ENCODE measurements around the gene KIAA0513.
"Not testable (repeated sequence)": the region's sequence is repeated elsewhere in the genome, so short reads cannot be mapped to it uniquely, and the experiment has no call there.

KIAA0513 gene

DNA sequence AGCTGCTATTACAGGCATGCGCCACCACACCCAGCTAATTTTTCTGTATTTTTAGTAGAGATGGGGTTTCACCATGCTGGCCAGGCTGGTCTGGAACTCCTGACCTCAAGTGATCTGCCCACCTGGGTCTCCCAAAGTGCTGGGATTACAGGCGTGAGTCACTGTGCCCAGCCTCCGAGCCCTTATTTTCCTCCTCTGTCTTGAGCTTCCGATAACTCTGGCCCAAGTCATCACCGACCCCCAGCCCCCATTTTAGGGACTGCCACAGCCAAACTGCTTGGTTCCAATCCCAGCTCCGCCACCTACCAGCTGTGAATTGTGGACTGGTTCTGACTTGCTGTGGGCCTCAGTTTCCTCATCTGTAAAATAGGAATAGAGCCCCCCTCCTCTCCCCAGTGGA lies 95.8 kb downstream of the KIAA0513 start:
- DNase-seq: not testable (repeated sequence)

DNA sequence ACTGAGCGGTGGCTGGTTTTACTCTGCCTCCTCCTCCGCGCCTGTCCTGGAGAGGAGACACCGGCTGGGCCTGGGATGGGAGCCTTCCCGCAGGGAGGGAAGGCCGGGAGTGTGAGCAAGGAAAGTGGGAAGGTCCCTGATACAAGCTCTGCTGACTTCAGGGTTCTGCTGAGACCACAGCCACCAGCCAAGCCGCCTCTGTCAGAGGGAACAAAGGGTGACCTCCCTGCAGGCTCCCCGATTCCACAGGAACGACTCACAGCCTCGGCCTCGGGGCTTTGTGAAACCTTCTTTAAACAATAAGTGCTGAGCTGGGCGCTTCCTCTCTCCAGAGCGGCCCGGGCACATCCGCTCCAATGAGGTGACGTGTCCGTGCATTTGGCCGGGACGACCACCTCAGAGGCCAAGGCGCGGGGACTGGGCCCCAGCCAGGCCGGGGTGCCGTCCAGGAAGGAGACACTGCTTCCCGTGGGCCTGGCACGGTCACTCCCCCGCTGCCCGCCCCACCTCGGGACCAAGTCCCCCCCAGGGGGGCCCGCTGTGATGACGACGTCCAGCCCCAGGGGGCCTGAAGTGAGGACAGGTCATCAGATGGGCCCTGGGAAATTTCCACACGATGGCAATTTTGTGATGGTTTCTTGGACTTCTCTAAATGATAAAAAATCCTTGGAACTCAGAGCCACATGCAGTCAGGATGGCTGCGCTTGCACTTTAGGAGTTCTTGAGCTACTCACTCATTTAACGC lies 96.5 kb downstream of the KIAA0513 start:
- no peak for DNase-seq

DNA sequence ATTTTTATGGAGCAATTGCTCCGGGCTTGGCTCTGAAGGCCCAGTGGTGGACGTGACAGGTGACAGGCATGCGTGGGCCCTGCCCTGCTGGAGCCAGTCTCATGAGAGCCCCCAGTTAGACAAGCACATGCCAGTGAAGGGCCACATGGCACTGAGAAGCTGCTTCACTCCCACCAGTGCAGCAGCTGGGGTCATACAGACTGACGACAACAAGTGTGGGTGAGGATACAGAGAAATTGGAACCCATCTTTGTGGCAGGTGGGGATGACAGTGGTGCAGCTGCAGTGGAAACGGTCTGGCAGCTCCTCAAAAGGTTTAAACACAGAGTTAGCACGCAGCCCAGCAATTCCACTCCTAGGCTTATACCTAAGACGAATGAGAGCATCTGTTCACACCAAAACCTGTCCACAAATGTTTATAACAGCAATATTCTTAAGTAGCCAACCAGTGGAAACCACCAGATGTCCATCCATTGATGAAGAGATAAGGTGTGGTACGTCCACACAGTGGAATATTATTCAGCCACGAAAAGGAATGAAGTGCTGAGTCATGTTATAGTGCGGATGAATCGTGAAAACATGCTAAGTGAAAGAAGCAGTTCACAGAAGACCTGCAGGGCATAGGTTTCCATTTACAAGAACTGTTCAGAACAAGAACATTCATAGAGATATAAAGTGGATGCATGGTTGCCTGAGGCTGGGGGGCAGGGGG lies 97.2 kb downstream of the KIAA0513 start:
- DNase-seq: no peak

DNA sequence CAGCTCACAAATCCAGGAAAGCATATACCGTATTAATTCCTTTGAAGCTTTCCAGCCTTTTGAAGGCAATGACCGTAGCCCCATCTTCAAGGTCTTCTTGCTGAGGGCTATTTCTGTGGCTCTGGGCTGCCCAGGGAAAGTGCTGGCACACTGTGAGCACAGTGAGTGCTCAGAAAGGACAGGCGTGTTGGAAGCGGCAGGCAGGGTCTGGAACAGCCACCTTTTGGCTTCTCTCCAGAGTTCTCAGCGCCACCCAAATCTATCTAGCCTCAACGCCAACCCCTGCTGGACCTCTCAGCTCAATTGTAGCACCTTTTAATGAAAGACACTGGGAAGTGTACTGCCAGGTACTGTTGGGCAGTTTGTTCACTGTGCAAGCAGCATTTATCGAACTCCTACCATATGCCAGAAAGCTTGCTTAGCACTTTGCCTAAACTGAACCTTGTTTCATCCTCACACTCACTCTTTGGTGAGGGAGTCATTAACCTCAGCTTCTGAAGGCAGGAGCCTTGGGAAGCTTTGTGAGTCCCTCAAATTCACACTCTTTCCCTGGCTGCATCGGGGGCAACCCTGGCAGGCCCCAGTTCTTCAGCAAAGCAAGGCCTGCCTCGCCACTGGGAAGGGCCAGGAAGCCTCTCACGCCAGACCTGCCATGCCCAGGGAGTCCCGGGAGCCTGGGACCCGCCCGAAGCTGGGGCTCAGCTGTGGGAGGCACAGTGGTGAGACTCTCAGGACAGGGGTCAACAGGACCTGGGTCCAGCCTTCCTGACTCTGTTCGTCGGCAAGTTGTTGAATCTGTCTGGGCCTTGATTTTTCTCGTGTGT lies 98.2 kb downstream of the KIAA0513 start:
- DNase-seq: no peak

DNA sequence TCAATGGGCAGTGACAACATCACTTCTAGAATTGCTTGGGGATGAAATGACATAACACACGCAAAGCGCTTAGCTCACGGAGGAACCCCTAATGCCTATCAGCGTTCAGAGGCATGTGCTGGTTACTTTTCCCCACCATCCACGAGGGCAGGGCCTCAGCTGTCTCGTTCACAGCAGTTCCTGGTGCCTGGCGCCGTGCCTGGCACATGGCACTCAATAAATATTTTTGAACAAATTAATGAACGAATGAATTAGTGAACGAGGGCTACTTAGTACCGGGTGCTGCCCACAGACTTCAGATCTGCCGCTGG lies 98.8 kb downstream of the KIAA0513 start:
- DNase-seq: no peak

DNA sequence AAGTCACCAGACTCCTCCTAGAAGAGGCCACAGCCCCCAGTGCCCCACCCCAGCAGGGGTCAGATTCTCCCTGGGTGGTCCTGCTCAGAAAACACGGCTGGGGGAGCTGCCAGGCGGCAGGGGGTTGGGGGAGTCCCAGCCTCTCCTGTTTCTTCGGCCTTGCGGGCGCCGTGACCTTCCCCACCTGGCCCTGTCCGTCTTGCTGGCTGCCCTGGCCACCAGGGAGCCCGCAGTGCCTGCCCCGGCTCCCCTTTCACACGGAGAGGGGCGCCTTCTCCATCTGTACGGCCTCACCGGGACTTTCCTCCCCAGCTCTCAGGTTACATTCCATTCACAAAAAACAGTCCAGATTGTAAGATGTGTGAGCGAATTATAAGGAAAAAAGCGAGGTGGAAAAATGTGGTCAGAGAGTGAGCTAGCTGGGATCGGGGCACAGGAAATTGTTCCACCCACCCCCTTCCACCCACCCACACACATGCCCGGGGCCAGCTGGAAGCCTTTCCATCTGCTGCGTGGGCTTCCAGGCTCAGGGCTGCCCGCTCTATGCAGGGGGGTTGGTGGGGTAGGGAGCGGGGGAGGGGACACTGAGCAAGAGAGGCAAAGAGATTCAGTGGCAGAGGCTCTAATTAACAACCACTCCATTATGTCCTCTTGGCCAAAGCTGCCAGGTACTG lies 99.2 kb downstream of the KIAA0513 start:
- peak; percentile 76 for DNase-seq

DNA sequence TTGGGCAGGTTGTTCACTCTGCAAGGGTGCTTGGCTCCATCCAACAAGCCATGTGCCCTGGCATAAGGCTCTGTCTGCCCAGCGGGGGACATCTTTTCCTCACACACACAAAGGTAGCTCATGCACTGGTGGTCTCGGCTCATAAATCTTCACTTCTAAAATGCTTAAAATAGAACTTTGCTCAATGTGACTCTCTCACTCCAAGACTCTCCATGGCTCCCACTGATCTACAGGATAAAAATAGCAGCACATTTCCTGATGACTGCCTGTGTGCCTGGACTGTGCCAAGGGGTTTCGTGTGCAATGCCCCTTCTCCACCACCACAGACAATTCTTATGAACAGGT lies 99.8 kb downstream of the KIAA0513 start:
- no peak for DNase-seq

DNA sequence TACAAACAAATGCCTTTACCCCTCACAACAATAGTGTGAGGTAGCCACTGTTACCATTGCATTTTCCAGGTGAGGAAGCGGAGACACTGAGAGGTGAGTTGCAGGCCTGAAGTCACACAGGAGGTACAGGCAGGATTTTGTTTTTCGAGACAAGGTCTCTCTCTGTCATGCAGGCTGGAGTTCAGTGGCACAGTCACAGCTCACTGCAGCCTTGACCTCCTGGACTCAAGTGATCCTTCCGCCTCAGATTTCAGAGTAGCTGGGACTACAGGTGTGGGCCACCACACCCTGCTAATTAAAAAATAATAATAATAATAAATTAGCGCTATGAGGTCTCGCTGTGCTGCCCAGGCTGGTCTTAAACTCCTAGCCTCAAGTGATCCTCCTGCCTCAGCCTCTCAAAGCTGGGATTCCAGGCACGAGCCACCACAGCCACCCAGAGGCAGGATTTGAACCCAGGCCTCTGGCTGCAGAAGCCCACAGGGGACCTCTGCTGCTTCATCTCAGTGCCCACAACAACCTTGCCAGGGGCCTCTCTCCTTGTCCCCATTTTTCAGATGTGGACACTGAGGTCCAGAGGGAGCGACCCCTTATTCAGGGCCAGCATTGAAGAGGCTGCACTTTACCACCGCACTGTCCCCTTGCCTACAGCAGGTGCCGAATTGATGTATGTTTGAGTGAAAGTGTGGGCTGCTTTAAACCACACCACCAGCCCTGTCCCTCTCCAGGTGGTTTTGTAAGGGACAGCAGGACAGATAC lies 100.7 kb downstream of the KIAA0513 start:
- no peak for DNase-seq

DNA sequence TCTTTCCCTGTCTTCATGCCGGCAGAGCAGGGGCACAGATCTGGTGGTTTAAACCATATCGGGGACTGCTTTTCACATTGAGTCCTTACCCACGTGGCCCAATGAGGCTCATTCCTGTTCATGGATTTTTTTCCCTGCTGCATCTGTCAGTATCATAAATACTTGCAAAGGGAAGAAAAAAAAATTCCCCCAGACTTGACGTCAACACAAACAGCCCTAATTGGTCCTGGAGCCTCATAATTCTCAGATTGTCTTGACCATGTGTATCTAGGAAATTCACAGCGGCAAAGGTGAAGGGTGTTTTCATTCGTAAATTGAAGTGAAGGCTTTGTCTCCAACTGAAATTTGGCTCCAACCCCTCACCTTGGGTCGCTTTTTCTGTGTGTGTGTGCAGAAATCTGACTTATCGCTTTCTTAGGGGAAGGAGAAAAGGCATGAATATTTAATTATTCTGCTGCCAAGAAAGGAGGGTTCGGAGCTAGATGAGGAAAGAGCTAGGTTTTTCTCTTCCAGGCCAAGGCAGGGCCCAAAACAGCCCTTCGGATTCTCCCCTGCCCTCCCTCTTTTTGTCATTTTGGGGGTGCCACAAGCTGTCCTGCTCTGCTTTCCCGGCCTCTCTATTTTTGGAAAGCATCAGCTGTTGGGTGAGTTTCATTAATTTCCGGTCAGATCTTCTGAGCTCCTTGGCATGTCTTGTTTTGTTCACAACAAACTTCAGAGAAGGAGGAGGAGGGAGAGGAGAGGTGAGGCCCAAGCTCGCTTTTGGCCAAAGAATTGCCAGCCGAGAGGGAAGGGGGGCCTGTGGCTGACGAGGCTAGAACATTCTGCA lies 102.5 kb downstream of the KIAA0513 start:
- DNase-seq: no peak

DNA sequence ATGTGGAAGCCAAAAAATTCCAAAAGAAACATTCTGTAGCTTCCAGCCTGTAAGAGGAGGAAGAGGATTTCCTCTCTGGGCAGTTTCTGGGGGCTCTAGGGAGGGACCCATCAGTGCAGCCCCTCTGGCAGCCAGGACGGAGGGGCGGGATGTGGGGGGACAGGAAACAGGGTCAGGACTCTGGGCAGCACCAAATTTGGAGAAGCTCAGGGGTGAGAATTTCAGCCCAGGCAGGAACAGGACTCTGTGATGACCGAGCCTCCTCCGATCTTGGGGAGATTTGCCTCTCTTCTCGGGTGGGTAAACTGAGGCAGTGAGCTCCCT lies 103.1 kb downstream of the KIAA0513 start:
- no peak for DNase-seq

DNA sequence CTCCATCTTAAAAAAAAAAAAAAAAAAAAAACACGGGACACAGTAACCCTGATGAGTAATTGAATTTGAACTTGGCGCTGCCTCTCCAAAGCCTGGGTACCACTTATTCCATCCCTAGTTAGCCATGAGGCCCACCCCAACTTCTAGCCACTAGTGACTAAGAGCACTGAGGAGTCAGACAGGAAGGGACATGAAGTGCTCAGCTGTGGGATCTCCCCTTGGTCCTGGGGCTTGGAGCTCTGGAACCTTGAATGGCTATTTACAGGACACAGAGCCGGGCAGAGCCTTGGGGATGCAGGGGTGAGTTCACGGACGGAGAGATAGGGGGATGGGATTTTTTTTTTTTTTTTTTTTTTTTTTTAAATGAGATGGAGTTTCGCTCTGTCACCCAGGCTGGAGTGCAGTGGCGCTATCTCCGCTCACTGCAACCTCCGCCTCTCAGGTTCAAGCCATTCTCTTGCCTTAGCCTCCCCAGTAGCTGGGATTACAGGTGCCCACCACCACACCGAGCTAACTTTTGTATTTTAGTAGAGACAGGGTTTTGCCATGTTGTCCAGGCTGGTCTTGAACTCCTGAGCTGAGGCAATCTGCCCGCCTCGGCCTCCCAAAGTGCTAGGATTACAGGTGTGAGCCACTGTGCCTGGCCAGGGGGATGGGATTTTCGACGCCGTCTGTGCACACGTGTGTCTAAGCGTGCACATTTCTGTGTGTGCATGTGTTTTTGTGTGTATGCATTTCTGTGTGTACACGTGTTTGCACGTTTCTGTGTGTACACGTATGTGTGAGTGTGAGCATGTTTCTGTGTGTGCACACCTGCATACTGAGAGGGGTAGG lies 105.1 kb downstream of the KIAA0513 start:
- no peak for DNase-seq

DNA sequence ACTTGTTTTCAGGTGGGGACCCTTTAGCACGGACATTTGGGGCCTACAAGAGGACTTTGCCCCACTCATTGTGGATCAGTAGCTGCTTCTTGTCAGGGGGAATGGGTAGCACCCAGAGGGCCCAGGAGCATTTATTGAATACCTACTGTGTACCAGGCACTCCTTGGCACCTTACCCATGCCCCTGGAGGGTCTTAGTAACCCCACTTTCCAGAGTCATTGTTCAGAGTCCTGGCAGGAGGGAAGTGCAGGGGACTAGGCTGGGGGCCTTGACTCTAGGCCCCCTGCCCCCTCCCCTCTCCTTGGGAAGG lies 105.7 kb downstream of the KIAA0513 start:
- DNase-seq: no peak

DNA sequence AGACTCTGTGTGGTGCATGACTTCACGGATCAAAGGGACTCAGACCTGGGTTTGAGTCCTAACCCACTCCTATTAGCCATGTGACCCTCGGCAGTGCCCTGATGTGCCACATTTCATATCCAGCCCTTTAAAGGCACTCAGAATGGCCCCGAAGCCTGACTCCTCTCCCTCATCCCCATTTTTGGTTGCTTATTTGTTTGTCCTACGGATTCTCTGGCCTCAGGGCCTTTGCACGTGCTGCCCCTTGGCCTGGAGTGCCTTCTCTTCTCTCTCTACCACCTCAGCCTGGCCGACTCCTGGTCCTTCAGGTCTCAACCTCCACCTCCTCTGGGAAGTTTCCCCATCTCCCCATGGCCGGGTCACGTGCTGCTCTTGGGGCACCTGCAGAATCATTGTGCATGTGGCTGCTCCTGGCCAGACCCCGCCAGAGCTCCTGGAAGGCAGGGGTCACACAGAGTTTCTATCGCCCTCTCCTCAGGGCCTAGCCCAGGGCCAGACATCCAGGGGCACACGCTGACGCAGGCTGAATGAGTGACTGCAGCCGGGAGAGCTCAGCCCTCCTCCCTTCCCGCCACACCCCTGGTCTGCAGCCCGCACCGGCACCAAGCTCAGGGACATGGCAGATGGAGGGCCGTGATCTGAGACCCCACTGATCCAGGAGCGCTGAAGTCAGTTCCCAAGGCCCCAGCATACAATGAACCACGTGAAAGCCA lies 106.6 kb downstream of the KIAA0513 start:
- DNase-seq: peak; percentile 33

DNA sequence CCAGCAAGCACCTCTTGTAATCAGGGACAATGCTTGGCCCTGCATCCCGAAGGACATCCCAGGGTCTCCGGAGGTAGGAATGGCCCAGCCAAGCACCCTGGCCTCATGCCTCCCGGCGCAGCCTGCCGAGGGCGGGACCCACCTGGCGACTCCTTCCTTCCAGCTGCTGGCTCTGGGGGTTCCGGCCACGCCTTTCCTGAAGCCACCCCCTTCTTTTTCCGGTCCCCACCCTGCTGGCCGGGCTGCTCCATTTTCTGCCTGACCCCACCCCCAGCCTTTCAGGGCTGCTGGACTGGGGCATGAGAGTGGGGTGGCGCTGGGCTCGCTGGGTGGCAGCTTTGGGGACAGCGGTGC lies 107.2 kb downstream of the KIAA0513 start:
- DNase-seq: no peak

DNA sequence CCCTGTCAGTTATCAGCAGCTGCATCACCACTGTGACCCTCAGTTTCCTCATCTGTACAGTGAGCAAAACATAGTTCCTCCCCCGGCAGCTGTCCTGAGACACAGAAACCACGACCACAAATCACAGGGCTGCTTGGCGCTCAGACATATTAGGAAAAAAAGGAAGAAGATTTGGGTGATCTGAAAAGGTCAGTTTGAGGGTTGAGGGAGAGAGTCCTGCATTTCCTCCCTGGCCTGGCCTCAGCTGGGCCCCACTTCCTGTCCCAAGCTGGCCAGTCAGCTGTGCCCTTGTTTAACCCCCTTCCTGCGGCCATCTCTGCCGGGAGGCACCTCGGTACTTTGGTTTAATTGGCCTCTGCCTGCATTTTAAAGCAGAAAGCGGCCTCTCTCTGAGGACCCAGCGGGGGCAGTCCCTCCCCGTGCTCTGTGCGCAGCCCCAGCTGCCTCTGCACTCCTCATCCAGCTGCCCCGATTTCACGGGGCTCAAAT lies 108.7 kb downstream of the KIAA0513 start:
- no peak for DNase-seq

DNA sequence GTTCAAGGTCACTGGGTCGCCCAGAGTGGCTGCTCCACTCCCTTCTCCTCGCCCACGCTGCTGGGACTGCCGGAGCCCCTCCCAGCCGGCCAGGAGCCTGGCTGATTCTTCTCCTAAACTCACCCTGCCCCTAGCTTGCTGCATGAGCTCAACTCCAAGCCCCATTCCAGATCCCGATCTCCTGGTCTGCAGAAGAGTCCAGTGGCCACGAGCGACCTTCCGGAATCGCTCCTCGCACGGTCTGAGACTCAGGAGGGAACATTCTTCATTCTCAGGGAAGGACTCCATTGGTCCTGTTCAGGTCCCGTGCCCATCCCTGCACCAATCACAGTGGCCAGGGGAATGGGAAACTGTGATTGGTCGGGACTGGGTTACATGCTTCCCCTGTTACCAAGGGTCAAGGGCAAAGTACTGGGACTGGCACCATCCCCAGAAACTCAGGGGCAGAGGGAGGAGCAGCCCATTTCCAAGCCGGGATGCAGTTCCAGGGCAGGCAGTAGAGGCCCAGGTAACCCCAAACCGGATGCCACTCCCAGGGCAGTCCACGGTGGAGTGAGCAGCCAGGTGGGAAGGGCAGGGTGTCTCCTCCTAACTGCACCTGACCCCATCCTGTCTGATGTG lies 109.2 kb downstream of the KIAA0513 start:
- DNase-seq: peak; percentile 23

DNA sequence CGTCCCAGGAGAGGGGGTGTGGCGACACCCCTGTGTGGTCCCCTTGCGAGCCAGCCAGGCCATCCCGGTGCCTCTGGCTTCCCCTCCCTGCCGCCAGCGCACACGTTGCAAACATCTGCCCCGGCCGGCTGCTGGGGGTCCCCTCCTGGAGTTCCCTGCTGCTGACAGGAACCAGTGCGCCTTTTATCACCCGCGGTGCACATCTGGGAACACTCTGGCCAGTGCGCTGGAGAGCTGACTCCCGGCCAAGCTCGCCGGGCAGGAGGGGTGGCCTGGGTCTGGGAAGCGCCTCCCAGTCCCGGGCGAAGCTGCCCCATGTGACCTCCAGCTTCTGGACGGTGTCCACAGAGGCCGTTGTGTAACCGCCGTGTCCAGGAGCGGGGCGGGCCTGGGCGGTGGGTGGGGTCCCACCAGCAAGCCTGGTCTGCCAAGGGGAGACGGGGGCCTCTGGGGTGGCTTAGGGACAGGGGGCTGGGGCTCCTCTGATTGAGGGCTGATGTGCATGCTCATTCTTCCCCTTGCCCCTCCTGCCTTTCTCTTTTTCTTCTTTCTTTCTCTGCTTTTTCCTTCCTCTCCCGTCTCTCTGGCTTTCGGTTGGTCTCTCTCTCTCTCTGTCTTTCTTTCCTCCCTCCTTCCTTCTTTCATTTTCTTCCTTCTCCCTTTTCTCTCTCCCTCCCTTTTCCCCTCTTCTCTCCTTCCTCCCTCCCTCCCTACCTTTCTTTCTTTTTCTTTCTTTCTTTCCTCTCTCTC lies 109.9 kb downstream of the KIAA0513 start:
- DNase-seq: no peak

DNA sequence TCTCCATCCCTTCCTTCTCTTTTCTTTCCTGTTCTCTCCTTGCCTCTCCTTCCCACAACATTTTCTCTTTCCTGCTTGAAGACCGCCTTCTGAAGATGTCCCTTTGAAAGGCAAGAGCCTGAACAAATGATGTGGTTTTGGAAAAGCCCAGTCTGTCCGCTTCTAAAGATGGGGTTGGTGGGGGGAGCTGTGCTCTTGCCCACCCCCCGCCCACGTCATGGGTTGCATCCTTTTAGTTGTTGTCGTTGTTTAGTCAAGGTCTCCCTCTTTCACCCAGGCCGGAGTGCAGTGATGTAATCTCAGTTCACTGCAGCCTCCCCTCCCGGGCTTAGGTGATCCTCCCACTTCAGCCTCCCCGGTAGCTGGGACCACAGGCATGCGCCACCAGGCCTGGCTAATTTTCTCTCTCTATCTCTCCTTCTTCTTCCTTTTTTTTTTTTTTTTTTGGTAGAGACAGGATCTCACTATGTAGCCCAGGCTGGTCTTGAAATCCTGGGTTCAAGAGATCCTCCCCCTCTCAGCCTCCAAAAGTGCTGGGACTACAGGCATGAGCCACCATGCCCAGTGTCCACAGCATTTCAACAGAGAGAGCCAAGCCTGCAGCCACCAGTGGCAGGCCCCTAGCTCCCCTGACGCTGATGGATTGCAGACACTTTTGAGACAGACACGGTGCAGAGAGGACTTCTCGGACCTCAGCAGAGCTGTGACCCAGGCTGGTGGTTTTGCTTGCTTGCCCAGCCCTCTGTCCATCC lies 110.7 kb downstream of the KIAA0513 start:
- no peak for DNase-seq

Measured in NCI-H82 (cell line).